Activated CD4-positive, alpha-beta T cell treated with anti-CD3 and anti-CD28 coated beads, Interleukin-2, amount 50 U/mL, for 1 hour (primary cell): Measurements from ENCODE around the gene HOXB5.

ENCODE experiments used
- DNase-seq: peaks from one replicate; pipeline ENCODE4 v3.0.0-alpha.2; 2020

Gene HOXB5

GRCh38 chr17:48546924-48547807, 46.4 kb downstream of the HOXB5 start:
- DNase-seq, result no peak

- no peak for DNase-seq
Measured at GRCh38 chr17:48546137-48546923, 47.2 kb downstream of the HOXB5 start.

- DNase-seq, result no peak
Measured at GRCh38 chr17:48545539-48545938, 48.0 kb downstream of the HOXB5 start.

- no peak for DNase-seq
Measured at GRCh38 chr17:48545022-48545375, 48.6 kb downstream of the HOXB5 start, which contains the start of gene HOXB2. TSS of gene HOXB2 (minus strand) at chr17:48545109. CDS start at chr17:48544911, 198 bp downstream.

- DNase-seq, result peak; percentile 42
Measured at GRCh38 chr17:48544349-48545021, 49.1 kb downstream of the HOXB5 start.

- DNase-seq, result no peak
Measured at GRCh38 chr17:48543854-48544348, 49.7 kb downstream of the HOXB5 start.

GRCh38 chr17:48543107-48543853, 50.3 kb downstream of the HOXB5 start:
- DNase-seq, result peak; percentile 54

- no peak for DNase-seq
Measured at GRCh38 chr17:48542698-48543106, 50.9 kb downstream of the HOXB5 start.

- DNase-seq, result peak; percentile 23
Measured at GRCh38 chr17:48542114-48542656, 51.4 kb downstream of the HOXB5 start.

GRCh38 chr17:48541577-48542113, 51.9 kb downstream of the HOXB5 start:
- peak; percentile 39 for DNase-seq
